ENCODE measurements around the gene PRICKLE3. TPM values are rescaled to one million over a fixed set of nuclear protein-coding genes. Genes with fewer than 3 reads are reported as not detected.

The PRICKLE3 gene
- polyA plus RNA-seq, 2 of the 4 experiments (the other 2 are of a cell fraction), result 7.9 to 14.0 TPM

DNA sequence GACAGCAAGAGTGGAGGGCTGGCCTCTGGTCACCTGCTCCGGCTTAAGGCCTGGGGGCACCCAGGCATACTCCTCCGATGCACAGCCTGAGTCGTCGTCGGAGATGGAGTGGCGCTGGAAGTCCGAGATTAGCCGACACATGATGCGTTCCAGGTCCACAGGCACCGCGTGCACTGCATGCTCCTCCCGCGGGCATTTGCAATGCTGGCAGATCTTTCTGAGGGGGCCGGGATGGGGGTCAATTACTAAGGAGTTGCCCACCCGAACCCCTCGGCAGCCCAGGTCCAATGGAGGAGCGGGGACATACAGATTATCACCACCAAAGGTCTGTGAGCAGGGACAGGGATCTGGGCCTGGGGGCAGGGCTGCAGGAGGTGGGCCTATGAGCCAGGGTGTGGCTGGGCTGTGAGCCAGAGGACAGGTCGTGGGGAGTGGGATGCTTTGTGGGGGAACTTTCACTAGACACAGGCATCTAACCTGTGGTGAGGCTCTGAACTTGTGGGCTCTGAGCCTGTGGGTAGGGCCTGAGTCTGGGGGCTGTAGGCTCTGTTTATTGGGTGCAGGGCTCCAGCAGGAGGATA is 2.4 kb downstream of the PRICKLE3 start:
- Histone ChIP-seq H3K4me1 (peaks cover 19% of the 10 kb centered on the region), H3K27ac (peak overlapping the region in 1 of 2 experiments; percentile 68; a peak in 3 of 6 replicates), H3K4me2 (peak overlapping the region; percentile 99), H3K9me3 (no peaks in the 10 kb centered on the region), H3K4me3 (peak overlapping the region; percentile 32; the same call in 2 of the 3 replicates)
- WGBS (ENCODE audit: missing lambda C conversion rate), result 76% methylated on average over 14 of the region's 18 CpGs
- no peak for FAIRE-seq
- TF ChIP-seq POLR2AphosphoS2 (conservative IDR thresholded peaks at IDR 0.05; ENCODE audit: low read length) (no peak), TFCP2L1 (CRISPR knock-in tag; IDR thresholded peaks at IDR 0.05) (no peak), EP300 (IDR thresholded peaks at IDR 0.05) (no peak), ZNF302 (CRISPR knock-in tag; IDR thresholded peaks at IDR 0.05) (no peak), EHMT2 (IDR thresholded peaks at IDR 0.05; ENCODE audit: low read depth) (no peak), RCOR1 (IDR thresholded peaks at IDR 0.05; ENCODE audit: low read depth, low read length) (no peak), NR3C1 (IDR thresholded peaks at IDR 0.05) (no peak), KDM1A (IDR thresholded peaks at IDR 0.05; ENCODE audit: low read depth) (no peak), CHD4 (IDR thresholded peaks at IDR 0.05; ENCODE audit: borderline replicate concordance) (no peak), RFX5 (IDR thresholded peaks at IDR 0.05) (no peak), CHD2 (IDR thresholded peaks at IDR 0.05; ENCODE audit: low read length, partially characterized antibody) (no peak)
- TF ChIP-seq, protein P1, sequence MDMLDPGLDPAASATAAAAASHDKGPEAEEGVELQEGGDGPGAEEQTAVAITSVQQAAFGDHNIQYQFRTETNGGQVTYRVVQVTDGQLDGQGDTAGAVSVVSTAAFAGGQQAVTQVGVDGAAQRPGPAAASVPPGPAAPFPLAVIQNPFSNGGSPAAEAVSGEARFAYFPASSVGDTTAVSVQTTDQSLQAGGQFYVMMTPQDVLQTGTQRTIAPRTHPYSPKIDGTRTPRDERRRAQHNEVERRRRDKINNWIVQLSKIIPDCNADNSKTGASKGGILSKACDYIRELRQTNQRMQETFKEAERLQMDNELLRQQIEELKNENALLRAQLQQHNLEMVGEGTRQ (IDR thresholded peaks at IDR 0.05), result no peak
- ChIA-PET POLR2A (interaction anchor here (0.7 to 1.2 kb wide), 4 partner anchors 28 to 226 kb away, joined by 3 to 11 read pairs (median 4); partner anchors contain the start of genes GRIPAP1 and PPP1R3F), CTCF (interaction anchor here (0.7 to 2.0 kb wide), 2 partner anchors 15 to 28 kb away, joined by 3 to 8 read pairs; no protein-coding TSS in a partner anchor)
- ATAC-seq, result peak in 1 of 2 experiments; percentile 1; a peak in 1 of 6 replicates
- no peak for DNase-seq (ENCODE audit: low read depth in 1 of 2, low spot score in 1 of 2)

GRCh38 chrX:49179358-49179757 is 6.8 kb downstream of the PRICKLE3 start:
- ChIA-PET POLR2A (interaction anchor here (1.2 kb wide), 1 partner anchor 12 kb away, joined by 4 read pairs; no protein-coding TSS in a partner anchor), CTCF (interaction anchor here (1.2 to 1.7 kb wide), 3 partner anchors 10 to 23 kb away, joined by 3 to 6 read pairs (median 5); no protein-coding TSS in a partner anchor)
- Histone ChIP-seq H3K27ac (no peak overlapping the region), H3K9me3 (no peaks in the 10 kb centered on the region), H3K4me1 (peaks cover 23% of the 10 kb centered on the region), H3K4me2 (no peak overlapping the region), H3K4me3 (no peak overlapping the region)
- 93% methylated on average over 2 of the region's 2 CpGs for WGBS (ENCODE audit: missing lambda C conversion rate)
- DNase-seq (ENCODE audit: low read depth in 1 of 2, low spot score in 1 of 2) (no peak), FAIRE-seq (no peak), ATAC-seq (no peak)
- TF ChIP-seq HEYL (CRISPR knock-in tag; IDR thresholded peaks at IDR 0.05) (no peak), HOXA7 (CRISPR knock-in tag; IDR thresholded peaks at IDR 0.05) (no peak), JUNB (IDR thresholded peaks at IDR 0.05) (no peak), SMC3 (IDR thresholded peaks at IDR 0.05) (no peak), REST (IDR thresholded peaks at IDR 0.05) (no peak), ZNF302 (CRISPR knock-in tag; IDR thresholded peaks at IDR 0.05) (no peak), GATA3 (IDR thresholded peaks at IDR 0.05; ENCODE audit: borderline replicate concordance) (no peak), CEBPB (IDR thresholded peaks at IDR 0.05) (no peak), HOXB5 (CRISPR knock-in tag; IDR thresholded peaks at IDR 0.05) (no peak), FOSB (CRISPR knock-in tag; IDR thresholded peaks at IDR 0.05) (no peak), FOSL2 (IDR thresholded peaks at IDR 0.05) (no peak), FOSL2 (CRISPR knock-in tag; IDR thresholded peaks at IDR 0.05) (no peak), EHF (CRISPR knock-in tag; IDR thresholded peaks at IDR 0.05) (no peak), KDM5A (IDR thresholded peaks at IDR 0.05) (no peak)
- TF ChIP-seq, protein P2, sequence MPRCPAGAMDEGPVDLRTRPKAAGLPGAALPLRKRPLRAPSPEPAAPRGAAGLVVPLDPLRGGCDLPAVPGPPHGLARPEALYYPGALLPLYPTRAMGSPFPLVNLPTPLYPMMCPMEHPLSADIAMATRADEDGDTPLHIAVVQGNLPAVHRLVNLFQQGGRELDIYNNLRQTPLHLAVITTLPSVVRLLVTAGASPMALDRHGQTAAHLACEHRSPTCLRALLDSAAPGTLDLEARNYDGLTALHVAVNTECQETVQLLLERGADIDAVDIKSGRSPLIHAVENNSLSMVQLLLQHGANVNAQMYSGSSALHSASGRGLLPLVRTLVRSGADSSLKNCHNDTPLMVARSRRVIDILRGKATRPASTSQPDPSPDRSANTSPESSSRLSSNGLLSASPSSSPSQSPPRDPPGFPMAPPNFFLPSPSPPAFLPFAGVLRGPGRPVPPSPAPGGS (IDR thresholded peaks at IDR 0.05), result no peak
- TF ChIP-seq, protein P1 (IDR thresholded peaks at IDR 0.05), result no peak

All from A549 (cell line).